Stimulated activated CD8-positive, alpha-beta memory T cell treated with anti-CD3 and anti-CD28 coated beads, Interleukin-12 subunit alpha, Interleukin-12 subunit beta, amount 100 ng/mL, for 4 hours (primary cell): ENCODE measurements around the gene NACA.

Source experiments
- DNase-seq: peaks from one replicate; pipeline ENCODE4 v3.0.0-alpha.2; 2020; ENCODE audit warnings: low read depth

NACA gene

GRCh38 chr12:56687223-56688128 is 37.6 kb downstream of the NACA start:
- DNase-seq, result peak; percentile 36

DNA sequence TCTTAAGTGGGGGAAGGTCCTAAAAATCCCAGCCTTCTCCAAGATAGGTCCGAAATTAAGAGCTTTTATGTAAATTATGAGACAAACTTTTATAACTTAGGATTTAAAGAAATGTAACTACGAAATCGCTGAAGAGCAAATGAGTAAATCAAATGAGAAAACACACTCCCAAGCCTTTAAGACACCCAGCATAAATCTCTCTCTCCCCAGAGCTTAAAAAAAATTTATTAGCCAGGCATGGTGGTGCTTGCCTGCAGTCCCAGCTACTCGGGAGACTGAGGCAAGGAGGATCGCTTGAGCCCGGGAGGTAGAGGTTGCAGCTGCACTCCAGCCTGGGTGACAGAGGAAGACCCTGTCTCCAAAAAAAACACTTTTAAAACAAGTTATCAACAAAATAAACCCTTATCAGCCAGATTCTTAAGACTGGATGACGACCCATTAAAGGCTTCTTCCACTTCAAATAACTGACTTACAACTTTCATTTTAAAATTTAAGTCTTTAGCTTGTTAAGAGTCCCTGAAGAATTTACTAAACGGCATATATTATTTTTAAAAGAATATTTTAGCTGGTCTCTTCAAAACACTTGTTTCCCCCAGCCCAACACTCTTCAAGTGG is 40.2 kb downstream of the NACA start:
- no peak for DNase-seq

DNA sequence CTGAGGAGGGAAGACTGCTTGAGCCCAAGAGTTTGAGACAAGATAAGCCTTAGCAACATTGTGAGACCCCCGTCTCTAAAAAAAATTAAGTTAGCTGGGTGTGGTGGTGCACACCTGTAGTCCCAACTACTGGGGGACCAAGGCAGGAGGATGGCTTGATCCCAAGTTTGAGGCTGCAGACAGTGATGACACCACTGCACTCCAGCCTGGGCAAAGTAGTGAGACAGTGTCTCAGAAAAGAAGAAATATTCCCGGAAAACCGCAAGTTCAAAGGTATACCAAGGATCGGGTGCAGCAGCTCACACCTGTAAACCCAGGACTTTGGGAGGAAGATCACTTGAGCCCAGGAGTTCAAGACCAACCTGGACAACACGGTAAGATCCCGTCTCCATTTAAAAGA is 42.8 kb downstream of the NACA start:
- no peak for DNase-seq

DNA sequence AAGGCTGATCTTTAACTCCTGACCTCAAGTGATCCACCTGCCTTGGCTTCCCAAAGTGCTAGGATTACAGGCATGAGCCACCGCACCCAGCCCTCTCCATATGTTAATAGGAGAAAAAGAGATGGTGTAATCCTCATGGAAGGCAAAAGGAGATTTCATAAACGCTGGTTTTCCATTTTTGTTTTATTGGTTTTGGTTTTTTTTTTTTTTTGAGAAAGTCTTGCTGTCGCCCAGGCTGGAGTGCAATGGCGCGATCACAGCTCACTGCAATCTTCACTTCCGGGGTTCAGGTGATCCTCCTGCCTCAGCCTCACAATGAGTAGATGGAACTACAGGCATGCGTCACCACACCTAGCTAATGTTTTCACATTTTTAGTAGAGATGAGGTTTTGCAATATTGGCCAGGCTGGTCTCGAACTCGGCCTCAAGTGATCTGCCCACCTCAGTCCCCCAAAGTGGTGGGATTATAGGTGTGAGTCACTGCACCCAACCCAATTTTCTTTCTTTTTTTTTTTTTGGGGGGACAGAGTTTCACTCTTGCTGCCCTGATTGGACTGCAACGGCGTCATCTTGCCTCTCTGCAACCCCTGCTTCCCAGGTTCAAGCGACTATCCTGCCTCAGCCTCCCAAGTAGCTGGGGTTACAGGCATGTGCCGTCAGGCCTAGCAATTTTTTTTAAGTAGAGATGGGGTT is 45.1 kb downstream of the NACA start:
- no peak for DNase-seq

GRCh38 chr12:56678852-56679251 is 46.2 kb downstream of the NACA start:
- DNase-seq, result no peak

- DNase-seq, result no peak
Observed at GRCh38 chr12:56677680-56678079, 47.4 kb downstream of the NACA start.

GRCh38 chr12:56676851-56677580 is 48.1 kb downstream of the NACA start:
- no peak for DNase-seq

DNA sequence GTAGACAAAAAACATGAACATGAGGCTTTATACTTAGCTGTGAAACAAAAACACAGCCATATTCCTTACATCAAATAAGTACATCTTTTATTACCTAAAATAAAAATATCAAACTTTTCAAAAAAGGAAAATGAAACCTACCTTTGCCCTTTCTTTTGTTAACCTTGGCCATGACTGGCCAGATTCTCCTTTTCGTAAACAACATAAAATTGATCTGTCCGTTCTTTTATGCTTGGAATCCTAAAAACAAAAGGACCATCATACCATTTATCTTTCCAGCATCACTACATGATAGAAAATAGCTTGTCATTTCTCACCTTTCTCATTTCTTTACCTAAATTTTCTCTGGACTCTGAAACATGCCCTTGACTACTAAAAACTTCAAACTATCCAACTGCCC is 53.5 kb downstream of the NACA start:
- no peak for DNase-seq

DNA sequence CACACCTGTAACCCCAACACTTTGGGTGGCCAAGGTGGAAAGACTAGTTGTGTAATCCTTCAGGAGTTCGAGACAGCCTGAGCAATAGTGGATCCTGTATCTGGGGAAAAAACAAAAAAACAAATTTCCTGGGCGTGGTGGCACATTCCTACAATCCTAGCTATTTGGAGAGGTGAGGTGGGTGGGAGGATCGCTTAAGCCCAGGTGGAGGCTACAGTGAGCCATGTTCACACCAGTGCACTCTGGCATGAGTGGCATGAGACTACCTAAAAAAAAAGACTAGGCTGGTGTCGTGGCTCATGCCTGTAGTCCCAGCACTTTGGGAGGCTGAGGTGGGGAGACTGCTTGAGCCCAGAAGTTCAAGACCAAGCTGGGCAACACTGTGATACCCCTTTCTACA is 54.3 kb downstream of the NACA start:
- no peak for DNase-seq

DNA sequence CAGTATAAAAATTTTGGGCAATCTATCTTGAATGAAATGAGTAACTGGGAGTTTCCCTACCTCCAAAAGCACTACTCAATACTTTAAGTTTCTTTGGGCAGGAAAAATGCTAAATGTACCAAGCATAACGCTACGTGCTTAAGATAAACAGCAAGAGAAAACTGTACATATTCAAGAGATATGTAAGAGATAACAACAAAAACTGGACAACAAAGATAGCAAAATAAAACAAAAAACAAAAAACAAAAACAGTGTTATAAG is 57.0 kb downstream of the NACA start:
- DNase-seq, result no peak
